ENCODE measurements around the gene CNTF. TPM values are rescaled to one million over a fixed set of nuclear protein-coding genes. Genes with fewer than 3 reads are reported as not detected.
A peak's percentile ranks its signal among the peaks of the same experiment; 100 is the strongest.

CNTF gene
- total and polyA plus RNA-seq, 10 of the 15 experiments (the other 5 are each of a cell fraction or from before 2014, with no cell fraction given): 0.16 to 2.3 (median 0.73) TPM

DNA sequence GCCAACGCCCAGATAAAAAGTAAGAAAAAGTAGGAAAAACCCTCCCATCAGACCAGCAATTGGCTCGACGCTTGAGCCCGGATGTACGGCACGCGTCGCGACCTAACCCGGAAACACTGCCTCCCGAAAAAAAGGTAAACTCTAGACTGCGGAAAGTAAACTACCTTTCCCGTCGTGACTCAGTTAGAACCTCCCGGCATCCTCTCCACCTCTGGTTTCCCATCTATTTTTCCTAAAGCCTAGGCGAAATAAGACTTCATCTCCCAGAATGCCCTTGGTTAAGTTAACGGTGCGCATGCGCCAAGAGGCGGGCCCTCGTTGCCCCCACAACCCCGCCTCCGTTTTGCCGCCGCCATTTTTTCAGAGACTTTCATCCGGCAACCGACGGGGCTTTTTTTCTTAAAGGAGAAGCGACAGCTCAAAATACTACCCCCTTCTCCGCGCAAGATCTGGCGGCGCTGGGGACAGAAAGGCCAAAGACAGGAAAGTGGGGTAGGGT, 44.3 kb upstream of the CNTF start (continued):
- TF ChIP-seq CEBPZ (IDR thresholded peaks at IDR 0.05; ENCODE audit: low read depth, low read length) (no peak), MEF2B (IDR thresholded peaks at IDR 0.05; ENCODE audit: partially characterized antibody, poor library complexity, severe bottlenecking) (no peak), ZNF687 (IDR thresholded peaks at IDR 0.05) (peak; percentile 81), REST (IDR thresholded peaks at IDR 0.05; ENCODE audit: low read depth, low read length) (no peak), NR2C1 (IDR thresholded peaks at IDR 0.05) (peak; percentile 98), ZBTB40 (IDR thresholded peaks at IDR 0.05; ENCODE audit: borderline replicate concordance) (peak; percentile 96), IKZF2 (IDR thresholded peaks at IDR 0.05) (peak in 1 of 2 experiments; percentile 64; a peak in 3 of 4 replicates)
- TF ChIP-seq, protein P1, sequence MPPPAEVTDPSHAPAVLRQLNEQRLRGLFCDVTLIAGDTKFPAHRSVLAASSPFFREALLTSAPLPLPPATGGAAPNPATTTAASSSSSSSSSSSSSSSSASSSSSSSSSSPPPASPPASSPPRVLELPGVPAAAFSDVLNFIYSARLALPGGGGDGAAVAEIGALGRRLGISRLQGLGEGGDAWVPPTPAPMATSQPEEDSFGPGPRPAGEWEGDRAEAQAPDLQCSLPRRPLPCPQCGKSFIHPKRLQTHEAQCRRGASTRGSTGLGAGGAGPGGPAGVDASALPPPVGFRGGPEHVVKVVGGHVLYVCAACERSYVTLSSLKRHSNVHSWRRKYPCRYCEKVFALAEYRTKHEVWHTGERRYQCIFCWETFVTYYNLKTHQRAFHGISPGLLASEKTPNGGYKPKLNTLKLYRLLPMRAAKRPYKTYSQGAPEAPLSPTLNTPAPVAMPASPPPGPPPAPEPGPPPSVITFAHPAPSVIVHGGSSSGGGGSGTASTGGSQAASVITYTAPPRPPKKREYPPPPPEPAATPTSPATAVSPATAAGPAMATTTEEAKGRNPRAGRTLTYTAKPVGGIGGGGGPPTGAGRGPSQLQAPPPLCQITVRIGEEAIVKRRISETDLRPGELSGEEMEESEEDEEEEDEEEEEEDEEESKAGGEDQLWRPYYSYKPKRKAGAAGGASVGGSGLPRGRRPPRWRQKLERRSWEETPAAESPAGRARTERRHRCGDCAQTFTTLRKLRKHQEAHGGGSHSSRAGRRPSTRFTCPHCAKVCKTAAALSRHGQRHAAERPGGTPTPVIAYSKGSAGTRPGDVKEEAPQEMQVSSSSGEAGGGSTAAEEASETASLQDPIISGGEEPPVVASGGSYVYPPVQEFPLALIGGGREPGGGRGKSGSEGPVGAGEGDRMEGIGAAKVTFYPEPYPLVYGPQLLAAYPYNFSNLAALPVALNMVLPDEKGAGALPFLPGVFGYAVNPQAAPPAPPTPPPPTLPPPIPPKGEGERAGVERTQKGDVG (CRISPR knock-in tag; IDR thresholded peaks at IDR 0.05): no peak

All from GM12878 (cell line).